Left ventricle myocardium inferior (tissue), 1 donor: ENCODE results near the gene FGFR2. TPM values are rescaled to one million over a fixed set of nuclear protein-coding genes. Genes with fewer than 3 reads are reported as not detected.

Experiments
- DNase-seq: peaks from one replicate; pipeline ENCODE4 v3.0.0-alpha.2; 2020
- H3K27ac ChIP-seq: fragments of 200-600 bp; replicated peaks from 2 replicates; pipeline ENCODE4 v1.8.0; 2021
- H3K27me3 ChIP-seq: fragments of 200-600 bp; 2 replicates; pipeline ENCODE4 v1.8.0; 2021; ENCODE audit warnings: low read depth
- H3K36me3 ChIP-seq: fragments of 200-600 bp; 2 replicates; pipeline ENCODE4 v1.8.0; 2021
- H3K4me1 ChIP-seq: fragments of 200-600 bp; 2 replicates; pipeline ENCODE4 v1.8.0; 2021
- H3K4me3 ChIP-seq: fragments of 200-600 bp; 2 replicates; pipeline ENCODE4 v1.8.0; 2021; ENCODE audit warnings: mild to moderate bottlenecking, moderate library complexity
- H3K9me3 ChIP-seq: fragments of 200-600 bp; replicated peaks from 2 replicates; pipeline ENCODE4 v1.8.0; 2021
- CTCF ChIP-seq: fragments of 200-600 bp; IDR thresholded peaks from 2 replicates; pipeline ENCODE4 v1.8.0; 2021; ENCODE audit warnings: antibody characterized with exemption, mild to moderate bottlenecking, borderline replicate concordance
- intact Hi-C: fragments of 100-400 bp; cut with micrococcal nuclease; formaldehyde crosslinking; loops from one replicate; pipeline ENCODE4 v1.11.0; 2022
- total RNA-seq: library from RNA; stranded (reverse); fragmentation: NEBNext Ultra II Directional; extraction: Animal tissue kit (Norgen Biotek cat#: 25700); gene quantifications from one replicate; pipeline ENCODE4 v1.2.1, GENCODE V29; 2021
- donor health status: DM: no; HTN: yes; CAD: no; lungs with severe emphysema.

FGFR2 gene
- total RNA-seq, 1 donor from 2014 or later = 0.36 TPM

- no peaks in the 10 kb centered on the region for H3K4me1 ChIP-seq
- no peak overlapping the region for H3K4me3 ChIP-seq
- H3K36me3 ChIP-seq = no peaks in the 10 kb centered on the region
- H3K27me3 ChIP-seq = peaks cover 15% of the 10 kb centered on the region
- no peak for TF ChIP-seq CTCF
- no peak overlapping the region for H3K27ac ChIP-seq
- peaks cover 44% of the 10 kb centered on the region for H3K9me3 ChIP-seq
- DNase-seq = no peak
- intact Hi-C loops = no loop called here
These were observed 41.2 kb upstream of the FGFR2 start for GRCh38 chr10:121639416-121639815.

- H3K9me3 ChIP-seq = peaks cover 44% of the 10 kb centered on the region
These were observed 39.2 kb upstream of the FGFR2 start for GRCh38 chr10:121637437-121637836.

GRCh38 chr10:121633056-121633455 lies 34.8 kb upstream of the FGFR2 start:
- Histone ChIP-seq H3K36me3 (no peaks in the 10 kb centered on the region), H3K9me3 (peaks cover 12% of the 10 kb centered on the region), H3K4me1 (no peaks in the 10 kb centered on the region), H3K27ac (no peak overlapping the region), H3K4me3 (no peak overlapping the region), H3K27me3 (peaks cover 32% of the 10 kb centered on the region)
- intact Hi-C loops = no loop called here
- TF ChIP-seq CTCF = no peak
- no peak for DNase-seq

More at GRCh38 chr10:121637437-121637836, 39.2 kb upstream of the FGFR2 start:
- TF ChIP-seq CTCF = no peak
- intact Hi-C loops = no loop called here
- Histone ChIP-seq H3K27me3 (peaks cover 3% of the 10 kb centered on the region), H3K36me3 (no peaks in the 10 kb centered on the region), H3K4me3 (no peak overlapping the region), H3K27ac (no peak overlapping the region), H3K4me1 (no peaks in the 10 kb centered on the region)
- DNase-seq = no peak

GRCh38 chr10:121631365-121632029 lies 33.3 kb upstream of the FGFR2 start:
- Histone ChIP-seq H3K9me3 (no peaks in the 10 kb centered on the region), H3K27me3 (peaks cover 47% of the 10 kb centered on the region), H3K4me1 (no peaks in the 10 kb centered on the region), H3K36me3 (no peaks in the 10 kb centered on the region), H3K4me3 (no peak overlapping the region), H3K27ac (no peak overlapping the region)
- DNase-seq = no peak
- TF ChIP-seq CTCF = no peak
- intact Hi-C loops = no loop called here

GRCh38 chr10:121628859-121629258 lies 30.6 kb upstream of the FGFR2 start:
- H3K27ac ChIP-seq = no peak overlapping the region
- H3K4me1 ChIP-seq = no peaks in the 10 kb centered on the region
- DNase-seq = no peak
- intact Hi-C loops = no loop called here
- no peaks in the 10 kb centered on the region for H3K36me3 ChIP-seq
- TF ChIP-seq CTCF = no peak
- no peaks in the 10 kb centered on the region for H3K9me3 ChIP-seq
- no peak overlapping the region for H3K4me3 ChIP-seq
- H3K27me3 ChIP-seq = peaks cover 56% of the 10 kb centered on the region
